Endothelial cell of umbilical vein (primary cell): ENCODE data around the gene HSPA1A. TPM values are rescaled to one million over a fixed set of nuclear protein-coding genes. Genes with fewer than 3 reads are reported as not detected.

ENCODE experiments used
- BruUV-seq: library from RNA; stranded (reverse); fragments of 400-500 nt; replicated peaks from 2 replicates; lab custom pipeline; 2021; lab: Mats Ljungman, UMichigan
- CTCF ChIA-PET: fragments of 300-600, 350-600 bp; sonication (Branson Sonifier 250); formaldehyde crosslinking; loops from one replicate; lab custom pipeline; 2021; ENCODE audit warnings: antibody characterized with exemption, inconsistent platforms; lab: Charles Lee
- POLR2A ChIA-PET: fragments of 300-600, 350-600 bp; sonication (Branson Sonifier 250); formaldehyde crosslinking; loops from one replicate; lab custom pipeline; 2021; ENCODE audit warnings: antibody characterized with exemption, inconsistent platforms; lab: Charles Lee
- DNase-seq: peaks from one replicate; pipeline ENCODE4 v3.0.0-alpha.2; 2011; ENCODE audit warnings: low read depth, low spot score
- FAIRE-seq: peaks from 2 replicates; lab custom pipeline; 2011; peaks lifted over from hg19 to GRCh38; lab: Jason Lieb, UNC
- H2AFZ ChIP-seq: 2 replicates; pipeline ENCODE4 v1.6.0; 2012; ENCODE audit warnings: low read depth, low read length, control low read depth, inconsistent platforms
- H3K27ac ChIP-seq: 2 replicates; pipeline ENCODE4 v1.5.1; 2011; ENCODE audit warnings: low read depth, mild to moderate bottlenecking, control low read depth, low read length, moderate library complexity; ENCODE audit not compliant: insufficient read depth
- H3K27me3 ChIP-seq, 2 experiments: 2 replicates each; pipeline versions ENCODE4 v1.6.0 to v1.6.1; 2011; ENCODE audit warnings: low read length in 2 of 2, mixed read lengths in 1 of 2; ENCODE audit not compliant: control insufficient read depth in 2 of 2, insufficient read depth in 2 of 2
- H3K36me3 ChIP-seq, 2 experiments: 2 replicates in 1 of 2; 3 replicates in 1 of 2; pipeline ENCODE4 v1.5.1; 2011; ENCODE audit warnings: low read length in 2 of 2, mild to moderate bottlenecking in 1 of 2, moderate library complexity in 1 of 2; ENCODE audit not compliant: control insufficient read depth in 2 of 2, insufficient read depth in 2 of 2; ENCODE audit errors: extremely low read depth in 1 of 2
- H3K4me1 ChIP-seq: 3 replicates; pipeline ENCODE4 v1.5.1; 2011; ENCODE audit warnings: mild to moderate bottlenecking, low read length; ENCODE audit not compliant: control insufficient read depth, insufficient read depth; ENCODE audit errors: extremely low read depth
- H3K4me2 ChIP-seq: 2 replicates; pipeline ENCODE4 v1.6.1; 2011; ENCODE audit warnings: low read length, control low read depth, mixed read lengths; ENCODE audit not compliant: insufficient read depth
- H3K4me3 ChIP-seq, 3 experiments: fragments of 200-600 bp in 1 of 3; sonication (generic), shearing (Covaris generic) in 1 of 3; replicated peaks in 1 of 3; 2 replicates each; pipeline ENCODE4 v1.5.1; 2011 to 2016; ENCODE audit warnings: control low read depth in 3 of 3, low read length in 3 of 3, mild to moderate bottlenecking in 2 of 3, inconsistent platforms in 1 of 3, low read depth in 1 of 3, moderate library complexity in 1 of 3; ENCODE audit not compliant: insufficient read depth in 1 of 3
- H3K79me2 ChIP-seq: 2 replicates; pipeline ENCODE4 v1.6.0; 2012; ENCODE audit warnings: low read length, inconsistent platforms; ENCODE audit not compliant: control insufficient read depth, insufficient read depth
- H3K9ac ChIP-seq: replicated peaks from 2 replicates; pipeline ENCODE3; 2011; ENCODE audit warnings: low read length, control low read depth; ENCODE audit not compliant: insufficient read depth; ENCODE audit errors: extremely low read depth
- H3K9me1 ChIP-seq: replicated peaks from 3 replicates; pipeline ENCODE4 v1.6.0; 2011; ENCODE audit warnings: mild to moderate bottlenecking, low read length; ENCODE audit not compliant: control insufficient read depth, insufficient read depth; ENCODE audit errors: extremely low read depth
- H3K9me3 ChIP-seq: replicated peaks from 2 replicates; pipeline ENCODE4 v1.5.1; 2012; ENCODE audit warnings: low read length, inconsistent platforms; ENCODE audit not compliant: control insufficient read depth, insufficient read depth
- H4K20me1 ChIP-seq: replicated peaks from 2 replicates; pipeline ENCODE3; 2011; ENCODE audit warnings: mild to moderate bottlenecking, low read length; ENCODE audit not compliant: control insufficient read depth, insufficient read depth; ENCODE audit errors: extremely low read depth
- CTCF ChIP-seq, 2 donors: IDR thresholded peaks; 1 replicate in 1 of 2; 2 replicates in 1 of 2; pipeline ENCODE4 v1.5.1; 2011; ENCODE audit warnings: low read length in 2 of 2, mild to moderate bottlenecking in 2 of 2, moderate library complexity in 2 of 2, control low read depth in 1 of 2, inconsistent platforms in 1 of 2, low read depth in 1 of 2; ENCODE audit not compliant: insufficient read depth in 1 of 2; ENCODE audit errors: extremely low read depth in 1 of 2
- EZH2 ChIP-seq: IDR thresholded peaks from 2 replicates; pipeline ENCODE4 v1.6.1; 2012; ENCODE audit warnings: borderline replicate concordance, low read depth, mild to moderate bottlenecking, moderate library complexity, low read length, inconsistent platforms; ENCODE audit not compliant: severe bottlenecking
- FOS ChIP-seq: IDR thresholded peaks from 2 replicates; pipeline ENCODE4 v1.6.1; 2011; ENCODE audit warnings: mild to moderate bottlenecking, low read length, moderate library complexity, borderline replicate concordance; ENCODE audit not compliant: insufficient read depth
- GATA2 ChIP-seq: IDR thresholded peaks from 2 replicates; pipeline ENCODE4 v1.7.0; 2011; ENCODE audit warnings: low read depth, mild to moderate bottlenecking, moderate library complexity, mixed read lengths, low read length; ENCODE audit not compliant: insufficient read length, insufficient read depth
- JUN ChIP-seq: IDR thresholded peaks from 2 replicates; pipeline ENCODE4 v1.6.1; 2011; ENCODE audit warnings: borderline replicate concordance, low read depth; ENCODE audit not compliant: insufficient read length, insufficient read depth
- MAX ChIP-seq: IDR thresholded peaks from 2 replicates; pipeline ENCODE4 v1.6.1; 2011; ENCODE audit not compliant: insufficient read depth, insufficient read length
- MYC ChIP-seq: IDR thresholded peaks from one replicate; pipeline ENCODE4 v1.6.1; 2011; ENCODE audit warnings: mild to moderate bottlenecking, low read depth, low read length
- POLR2A ChIP-seq: IDR thresholded peaks from 2 replicates; pipeline ENCODE4 v1.6.1; 2012; ENCODE audit warnings: low read depth, mild to moderate bottlenecking, control low read depth, low read length
- POLR2AphosphoS5 ChIP-seq: IDR thresholded peaks from 2 replicates; pipeline ENCODE4 v1.6.1; 2012; ENCODE audit warnings: low read depth, mild to moderate bottlenecking, control low read depth, low read length, moderate library complexity; ENCODE audit not compliant: insufficient read depth
- dilution Hi-C: fragments of 300-500 bp; cut with MboI; formaldehyde crosslinking; loops from one replicate; pipeline ENCODE4 v1.15.0; 2019; ENCODE audit warnings: low sequenced_read_pairs; ENCODE audit not compliant: extremely low pct_ligation_motif_present
- intact Hi-C: fragments of 100-400 bp; cut with micrococcal nuclease; formaldehyde crosslinking; loops from one replicate; pipeline ENCODE4 v1.10.0; 2022
- polyA plus RNA-seq, 4 experiments: library from polyadenylated mRNA; depleted of rRNA in 3 of 4; stranded (reverse) in 3 of 4; unstranded in 1 of 4; fragments of >200 nt; gene quantifications; 2 replicates each; pipeline versions ENCODE4 v1.2.1 to v1.2.3, GENCODE V29; 2011 to 2012; ENCODE audit warnings: missing spikeins in 1 of 4
- total RNA-seq: library from RNA; stranded (reverse); gene quantifications from 2 replicates; pipeline ENCODE4 v1.2.3, GENCODE V29; 2021

The HSPA1A gene
- total and polyA plus RNA-seq, 2 donors (not counting 3 experiments of a cell fraction or from before 2014, with no cell fraction given), result 56.0 to 58.3 TPM

- no peak for DNase-seq
- BruUV-seq, result no TSS peak
- H3K4me2 ChIP-seq, result no peak overlapping the region
- no peak overlapping the region for H3K27ac ChIP-seq
- dilution Hi-C loops (no loop called here), intact Hi-C loops (loop anchor here (5.0 kb wide), 1 partner anchor 224 kb away; the partner anchor contains the start of genes ATP6V1G2 and NFKBIL1)
- H3K4me1 ChIP-seq, result no peaks in the 10 kb centered on the region
- FAIRE-seq, result no peak
- no peaks in the 10 kb centered on the region for H3K79me2 ChIP-seq
- no peak overlapping the region for H3K9ac ChIP-seq
- CTCF ChIA-PET, result interaction anchor here (1.2 to 6.6 kb wide), 7 partner anchors 9 to 87 kb away, joined by 3 to 61 read pairs (median 29); partner anchors contain the start of genes CLIC1, DDAH2 and MSH5
- no peaks in the 10 kb centered on the region for H3K36me3 ChIP-seq
- no peaks in the 10 kb centered on the region for H4K20me1 ChIP-seq
- H3K4me3 ChIP-seq, result no peak overlapping the region
- H3K9me3 ChIP-seq, result no peaks in the 10 kb centered on the region
- H3K27me3 ChIP-seq, result no peaks in the 10 kb centered on the region
- POLR2A ChIA-PET, result interaction anchor here (0.7 kb wide), 1 partner anchor 60 kb away, joined by 7 read pairs; no protein-coding TSS in a partner anchor
- TF ChIP-seq MAX (no peak), FOS (no peak), EZH2 (no peak), GATA2 (no peak), POLR2AphosphoS5 (no peak), CTCF (IDR thresholded peaks at IDR 0.05; ENCODE audit: extremely low read depth in 1 of 2, insufficient read depth in 1 of 2, low read depth in 1 of 2, low read length in 2 of 2) (no peak), JUN (no peak), POLR2A (no peak), MYC (no peak)
- H3K9me1 ChIP-seq, result no peaks in the 10 kb centered on the region
- H2AFZ ChIP-seq, result no peak overlapping the region
Measured at GRCh38 chr6:31770860-31771259, 44.5 kb upstream of the HSPA1A start.
